SU-DHL-6 (cell line): ENCODE data around the gene CABP7.

Experiments used
- H2AFZ ChIP-seq: fragments of 200-600 bp; sonication (generic); 2 replicates; pipeline ENCODE4 v1.6.1; 2014; ENCODE audit warnings: low read depth, mild to moderate bottlenecking, moderate library complexity, mixed read lengths, antibody characterized with exemption, low read length; ENCODE audit not compliant: severe bottlenecking
- H3F3A ChIP-seq: fragments of 200-600 bp; shearing (Covaris generic); 2 replicates; pipeline ENCODE4 v1.6.0; 2016; ENCODE audit warnings: antibody characterized with exemption, mild to moderate bottlenecking; ENCODE audit not compliant: insufficient read depth
- H3K27ac ChIP-seq: fragments of 200-600 bp; sonication (generic); 2 replicates; pipeline ENCODE4 v1.5.1; 2016; ENCODE audit warnings: low read depth, mild to moderate bottlenecking, low read length, moderate library complexity, mixed read lengths
- H3K27me3 ChIP-seq: fragments of 200-600 bp; sonication (generic), shearing (Covaris generic); 2 replicates; pipeline ENCODE4 v1.6.0; 2014; ENCODE audit warnings: mild to moderate bottlenecking, low read length
- H3K36me3 ChIP-seq: fragments of 200-600 bp; sonication (generic); 2 replicates; pipeline ENCODE4 v1.6.1; 2014; ENCODE audit warnings: mild to moderate bottlenecking, low read length, mixed read lengths
- H3K4me2 ChIP-seq: fragments of 300-600, 200-600 bp; shearing (Covaris generic), sonication (generic); 2 replicates; pipeline ENCODE4 v1.6.0; 2014; ENCODE audit warnings: low read length, low read depth, mild to moderate bottlenecking; ENCODE audit not compliant: poor library complexity, severe bottlenecking
- H3K4me3 ChIP-seq: fragments of 200-600 bp; sonication (generic); 2 replicates; pipeline ENCODE4 v1.5.1; 2014; ENCODE audit warnings: antibody characterized with exemption, low read length, mild to moderate bottlenecking, mixed read lengths; ENCODE audit not compliant: insufficient read depth, poor library complexity, severe bottlenecking
- H3K79me2 ChIP-seq: fragments of 200-600 bp; sonication (generic); 2 replicates; pipeline ENCODE4 v1.6.1; 2014; ENCODE audit warnings: mild to moderate bottlenecking, low read length, moderate library complexity; ENCODE audit not compliant: insufficient read depth
- H3K9ac ChIP-seq: fragments of 200-600 bp; sonication (generic); 2 replicates; pipeline ENCODE4 v1.7.0; 2014; ENCODE audit warnings: mild to moderate bottlenecking, low read length
- H3K9me2 ChIP-seq: fragments of 200-600 bp; sonication (generic); replicated peaks from 2 replicates; pipeline ENCODE4 v1.6.1; 2014; ENCODE audit warnings: low read length; ENCODE audit not compliant: insufficient read depth
- H3K9me3 ChIP-seq: fragments of 200-600 bp; sonication (generic); 2 replicates; pipeline ENCODE4 v1.6.1; 2014; ENCODE audit warnings: low read length, mixed read lengths; ENCODE audit not compliant: insufficient read depth
- H4K20me1 ChIP-seq: fragments of 200-600 bp; sonication (generic); 2 replicates; pipeline ENCODE4 v1.6.1; 2014; ENCODE audit warnings: low read depth, mild to moderate bottlenecking, antibody characterized with exemption, low read length, moderate library complexity, mixed read lengths
- EZH2phosphoT487 ChIP-seq: fragments of 200-600 bp; sonication (generic), shearing (Covaris generic); conservative IDR thresholded peaks from 2 replicates; pipeline ENCODE4 v1.6.1; 2018; ENCODE audit warnings: mild to moderate bottlenecking, antibody characterized with exemption, low read length, moderate library complexity, mixed read lengths
- TF ChIP-seq, protein P1 (sequence below): fragments of 200-600 bp; sonication (generic); IDR thresholded peaks from one replicate; pipeline ENCODE4 v1.5.1; 2017; ENCODE audit warnings: antibody characterized with exemption, mild to moderate bottlenecking, low read length, moderate library complexity; ENCODE audit not compliant: insufficient read depth, poor library complexity, severe bottlenecking

Gene CABP7

DNA sequence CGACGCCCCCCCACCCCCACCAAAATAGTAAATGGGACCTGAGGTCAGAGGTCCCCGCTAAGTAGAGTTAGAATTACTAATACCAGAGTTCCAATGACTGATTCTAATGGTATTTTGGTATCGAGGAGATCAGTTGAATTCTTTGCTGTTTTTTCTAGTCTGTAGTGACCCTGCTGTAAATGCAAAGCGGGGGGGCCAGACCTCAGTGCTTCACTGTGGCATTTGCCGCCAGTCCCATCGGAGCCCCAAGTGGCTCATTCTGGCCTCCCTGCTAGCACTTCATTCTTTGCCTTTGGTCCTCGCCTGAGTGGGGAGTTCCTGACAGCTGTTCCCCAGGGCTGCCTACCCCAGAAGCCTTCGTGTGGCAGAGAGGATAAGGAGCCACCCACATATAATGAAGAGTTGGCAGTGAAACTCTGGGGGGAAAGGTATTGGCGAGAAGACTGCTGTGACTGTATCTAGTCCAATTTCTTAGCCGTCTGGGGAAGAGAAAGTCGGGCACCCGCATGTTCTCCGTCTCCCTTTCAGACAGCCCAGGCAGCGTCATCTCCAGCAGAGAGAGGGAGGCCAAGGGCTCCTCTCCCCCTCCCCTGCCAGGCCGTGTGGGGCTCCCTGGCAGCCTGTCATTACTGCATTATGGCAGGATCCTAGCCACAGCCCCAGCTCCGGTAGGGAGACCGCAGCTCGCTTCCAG is 19.4 kb upstream of the CABP7 start:
- no peak overlapping the region for H3K4me2 ChIP-seq

DNA sequence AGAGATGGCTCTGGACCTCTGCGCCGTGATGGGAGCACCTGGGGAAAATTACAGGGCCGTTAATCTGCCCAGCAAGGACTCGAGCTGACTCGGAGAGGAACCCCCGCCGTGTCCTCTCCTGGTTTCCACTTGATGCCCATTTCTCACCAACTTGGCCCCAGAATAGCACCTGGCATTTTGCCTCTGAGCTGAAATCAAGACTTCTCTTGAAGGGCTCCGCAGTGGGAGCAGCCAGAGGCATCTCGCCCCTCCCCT is 19.0 kb upstream of the CABP7 start:
- H3K4me2 ChIP-seq, result no peak overlapping the region
- no peaks in the 10 kb centered on the region for H3K36me3 ChIP-seq
- H3K4me3 ChIP-seq, result no peak overlapping the region
- H3K9me3 ChIP-seq, result no peaks in the 10 kb centered on the region
- no peak for TF ChIP-seq EZH2phosphoT487
- TF ChIP-seq, protein P1, sequence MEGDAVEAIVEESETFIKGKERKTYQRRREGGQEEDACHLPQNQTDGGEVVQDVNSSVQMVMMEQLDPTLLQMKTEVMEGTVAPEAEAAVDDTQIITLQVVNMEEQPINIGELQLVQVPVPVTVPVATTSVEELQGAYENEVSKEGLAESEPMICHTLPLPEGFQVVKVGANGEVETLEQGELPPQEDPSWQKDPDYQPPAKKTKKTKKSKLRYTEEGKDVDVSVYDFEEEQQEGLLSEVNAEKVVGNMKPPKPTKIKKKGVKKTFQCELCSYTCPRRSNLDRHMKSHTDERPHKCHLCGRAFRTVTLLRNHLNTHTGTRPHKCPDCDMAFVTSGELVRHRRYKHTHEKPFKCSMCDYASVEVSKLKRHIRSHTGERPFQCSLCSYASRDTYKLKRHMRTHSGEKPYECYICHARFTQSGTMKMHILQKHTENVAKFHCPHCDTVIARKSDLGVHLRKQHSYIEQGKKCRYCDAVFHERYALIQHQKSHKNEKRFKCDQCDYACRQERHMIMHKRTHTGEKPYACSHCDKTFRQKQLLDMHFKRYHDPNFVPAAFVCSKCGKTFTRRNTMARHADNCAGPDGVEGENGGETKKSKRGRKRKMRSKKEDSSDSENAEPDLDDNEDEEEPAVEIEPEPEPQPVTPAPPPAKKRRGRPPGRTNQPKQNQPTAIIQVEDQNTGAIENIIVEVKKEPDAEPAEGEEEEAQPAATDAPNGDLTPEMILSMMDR, result no peak
- H2AFZ ChIP-seq, result no peak overlapping the region
- no peak overlapping the region for H3K9ac ChIP-seq
- H3F3A ChIP-seq, result no peaks in the 10 kb centered on the region
- H3K27ac ChIP-seq, result no peak overlapping the region
- no peaks in the 10 kb centered on the region for H3K9me2 ChIP-seq
- no peaks in the 10 kb centered on the region for H4K20me1 ChIP-seq
- no peaks in the 10 kb centered on the region for H3K27me3 ChIP-seq
- no peaks in the 10 kb centered on the region for H3K79me2 ChIP-seq

More for the DNA sequence above, 19.4 kb upstream of the CABP7 start:
- Histone ChIP-seq H3K27ac (no peak overlapping the region), H3K36me3 (no peaks in the 10 kb centered on the region), H3K9me3 (no peaks in the 10 kb centered on the region), H3K27me3 (no peaks in the 10 kb centered on the region), H3K79me2 (no peaks in the 10 kb centered on the region), H4K20me1 (no peaks in the 10 kb centered on the region), H3K9ac (no peak overlapping the region), H2AFZ (no peak overlapping the region), H3K4me3 (no peak overlapping the region), H3F3A (no peaks in the 10 kb centered on the region), H3K9me2 (no peaks in the 10 kb centered on the region)
- TF ChIP-seq, protein P1, result no peak
- TF ChIP-seq EZH2phosphoT487, result no peak

DNA sequence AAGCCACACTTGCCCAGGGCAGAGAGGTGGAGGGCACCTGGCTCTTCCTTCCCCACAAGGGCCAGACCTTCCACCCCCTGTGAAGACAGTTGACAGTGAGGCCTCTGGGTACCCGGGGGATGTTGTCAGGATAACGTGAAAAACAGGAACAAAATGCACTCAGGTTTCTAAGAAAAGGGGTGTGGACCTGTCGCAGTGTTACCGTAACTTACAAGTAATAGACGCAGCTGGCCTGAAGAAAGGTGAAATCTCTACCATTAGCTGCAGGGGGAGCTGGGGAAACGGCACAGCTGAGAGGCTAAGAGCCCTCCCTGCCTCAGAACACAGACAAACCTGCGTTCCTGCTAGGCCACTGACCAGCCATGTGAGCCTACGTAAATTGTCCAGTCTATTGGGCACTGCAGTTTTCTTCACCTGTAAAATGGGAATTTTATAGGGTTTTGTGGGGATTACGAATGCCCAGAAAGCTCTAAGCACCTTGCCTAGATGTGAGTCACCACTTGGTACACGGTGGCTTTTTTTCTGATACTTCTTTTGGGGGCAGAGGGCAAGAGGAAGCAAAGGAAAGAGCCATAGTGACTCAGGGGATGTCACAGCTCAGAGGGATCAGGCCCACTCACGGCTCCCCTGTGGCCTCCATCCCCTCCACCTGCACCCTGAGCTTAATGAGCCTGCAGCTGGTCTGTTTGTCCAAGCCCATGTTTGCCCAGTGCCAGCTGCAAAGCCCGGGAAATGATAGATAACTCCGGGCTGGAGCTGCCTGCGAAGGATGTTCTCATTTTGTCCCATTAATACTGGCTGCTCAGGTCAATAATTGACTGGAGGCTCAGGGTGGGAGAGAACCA is 18.4 kb upstream of the CABP7 start:
- H3K9me2 ChIP-seq, result no peaks in the 10 kb centered on the region
- H3K27me3 ChIP-seq, result no peaks in the 10 kb centered on the region
- H2AFZ ChIP-seq, result no peak overlapping the region
- H3K9me3 ChIP-seq, result no peaks in the 10 kb centered on the region
- no peaks in the 10 kb centered on the region for H3F3A ChIP-seq
- no peaks in the 10 kb centered on the region for H3K79me2 ChIP-seq
- no peaks in the 10 kb centered on the region for H3K36me3 ChIP-seq
- no peaks in the 10 kb centered on the region for H4K20me1 ChIP-seq
- no peak overlapping the region for H3K9ac ChIP-seq
- TF ChIP-seq, protein P1, result no peak
- TF ChIP-seq EZH2phosphoT487, result no peak
- H3K4me2 ChIP-seq, result no peak overlapping the region
- no peak overlapping the region for H3K4me3 ChIP-seq
- H3K27ac ChIP-seq, result no peak overlapping the region
